ENCODE measurements around the gene OSBPL6. TPM values are rescaled to one million over a fixed set of nuclear protein-coding genes. Genes with fewer than 3 reads are reported as not detected.
A peak's percentile ranks its signal among the peaks of the same experiment; 100 is the strongest.

Gene OSBPL6
- total RNA-seq, 6 experiments from 2014 or later: 2.4 to 4.1 (median 3.1) TPM

GRCh38 chr2:178291703-178292102 is 97.4 kb downstream of the OSBPL6 start:
- H3K9me3 ChIP-seq: no peaks in the 10 kb centered on the region
- H3K4me3 ChIP-seq: no peak overlapping the region
- H3K36me3 ChIP-seq: no peaks in the 10 kb centered on the region
- peaks cover 0 to 15% (median 0%) of the 10 kb centered on the region in 4 donors for H3K4me1 ChIP-seq
- intact Hi-C loops (cut with DNase I): no loop called here
- H3K27ac ChIP-seq: no peak overlapping the region
- no peaks in the 10 kb centered on the region for H3K27me3 ChIP-seq
- DNase-seq: no peak
- no peak for ATAC-seq
- TF ChIP-seq, protein P1, sequence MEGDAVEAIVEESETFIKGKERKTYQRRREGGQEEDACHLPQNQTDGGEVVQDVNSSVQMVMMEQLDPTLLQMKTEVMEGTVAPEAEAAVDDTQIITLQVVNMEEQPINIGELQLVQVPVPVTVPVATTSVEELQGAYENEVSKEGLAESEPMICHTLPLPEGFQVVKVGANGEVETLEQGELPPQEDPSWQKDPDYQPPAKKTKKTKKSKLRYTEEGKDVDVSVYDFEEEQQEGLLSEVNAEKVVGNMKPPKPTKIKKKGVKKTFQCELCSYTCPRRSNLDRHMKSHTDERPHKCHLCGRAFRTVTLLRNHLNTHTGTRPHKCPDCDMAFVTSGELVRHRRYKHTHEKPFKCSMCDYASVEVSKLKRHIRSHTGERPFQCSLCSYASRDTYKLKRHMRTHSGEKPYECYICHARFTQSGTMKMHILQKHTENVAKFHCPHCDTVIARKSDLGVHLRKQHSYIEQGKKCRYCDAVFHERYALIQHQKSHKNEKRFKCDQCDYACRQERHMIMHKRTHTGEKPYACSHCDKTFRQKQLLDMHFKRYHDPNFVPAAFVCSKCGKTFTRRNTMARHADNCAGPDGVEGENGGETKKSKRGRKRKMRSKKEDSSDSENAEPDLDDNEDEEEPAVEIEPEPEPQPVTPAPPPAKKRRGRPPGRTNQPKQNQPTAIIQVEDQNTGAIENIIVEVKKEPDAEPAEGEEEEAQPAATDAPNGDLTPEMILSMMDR (IDR thresholded peaks at IDR 0.05): no peak
- TF ChIP-seq POLR2A (IDR thresholded peaks at IDR 0.05): no peak

DNA sequence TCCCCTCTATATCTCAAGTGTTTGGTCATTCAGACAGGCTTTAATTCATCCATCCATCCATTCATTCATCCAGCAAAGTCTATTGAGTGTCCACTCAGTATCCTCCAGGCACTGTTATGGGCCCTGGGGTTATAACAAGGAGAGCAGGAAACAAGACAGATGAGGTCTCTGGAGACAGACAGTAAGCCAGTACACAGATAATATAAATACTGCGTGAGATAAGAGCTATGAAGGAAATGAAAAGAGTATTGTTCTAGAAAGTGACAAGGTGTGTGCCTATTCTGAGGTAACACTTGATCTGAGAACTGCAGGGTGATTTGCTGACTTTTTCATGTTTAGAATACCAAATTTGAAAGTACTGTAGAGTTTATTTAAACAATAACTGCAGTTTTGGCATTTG is 98.3 kb downstream of the OSBPL6 start:
- ATAC-seq (no peak), DNase-seq (no peak)
- no peak for TF ChIP-seq POLR2A (IDR thresholded peaks at IDR 0.05)
- TF ChIP-seq, protein P1 (IDR thresholded peaks at IDR 0.05): no peak
- no peaks in the 10 kb centered on the region for H3K36me3 ChIP-seq
- H3K4me3 ChIP-seq: no peak overlapping the region
- peaks cover 0 to 23% (median 0%) of the 10 kb centered on the region in 4 donors for H3K4me1 ChIP-seq
- WGBS (ENCODE audit: insufficient coverage, low coverage, low lambda C conversion rate, missing lambda C conversion rate): 52% methylated on average over 1 of the region's 1 CpG
- no peak overlapping the region for H3K27ac ChIP-seq
- no peaks in the 10 kb centered on the region for H3K9me3 ChIP-seq
- intact Hi-C loops (cut with DNase I): no loop called here
- H3K27me3 ChIP-seq: no peaks in the 10 kb centered on the region

GRCh38 chr2:178295115-178295514 is 100.8 kb downstream of the OSBPL6 start:
- peak; percentile 73 to 87 (median 83) for ATAC-seq
- Histone ChIP-seq H3K4me1 (peaks cover 0 to 23% (median 0%) of the 10 kb centered on the region in 4 donors), H3K4me3 (no peak overlapping the region), H3K36me3 (no peaks in the 10 kb centered on the region), H3K9me3 (no peaks in the 10 kb centered on the region), H3K27me3 (no peaks in the 10 kb centered on the region), H3K27ac (no peak overlapping the region)
- no peak for DNase-seq
- intact Hi-C loops (cut with DNase I): no loop called here
- WGBS (ENCODE audit: insufficient coverage, low coverage, low lambda C conversion rate, missing lambda C conversion rate): 45% methylated on average over 4 of the region's 4 CpGs
- TF ChIP-seq, protein P1 (IDR thresholded peaks at IDR 0.05): no peak
- TF ChIP-seq POLR2A (IDR thresholded peaks at IDR 0.05): no peak

DNA sequence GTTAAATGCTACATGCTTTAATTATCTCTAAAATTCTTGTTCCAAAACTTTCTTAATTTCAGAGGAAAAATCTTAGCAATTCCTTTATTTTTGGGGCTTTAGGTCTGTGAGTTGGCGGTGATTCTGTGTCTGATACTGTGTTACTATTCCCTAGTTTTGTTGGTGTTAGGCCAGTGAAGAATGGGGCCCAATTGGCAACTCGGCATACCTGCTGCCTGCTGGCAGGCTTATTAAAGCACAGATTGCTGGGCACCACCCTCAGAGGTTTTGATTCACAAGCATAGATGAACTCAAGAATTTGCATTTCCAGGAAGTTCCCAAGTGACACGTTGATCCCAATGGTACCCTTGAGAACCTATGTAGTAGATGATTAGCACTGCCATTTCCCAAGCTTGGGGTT is 101.6 kb downstream of the OSBPL6 start:
- no peaks in the 10 kb centered on the region for H3K27me3 ChIP-seq
- intact Hi-C loops (cut with DNase I): no loop called here
- peaks cover 0 to 23% (median 0%) of the 10 kb centered on the region in 4 donors for H3K4me1 ChIP-seq
- H3K9me3 ChIP-seq: no peaks in the 10 kb centered on the region
- no peaks in the 10 kb centered on the region for H3K36me3 ChIP-seq
- TF ChIP-seq, protein P1 (IDR thresholded peaks at IDR 0.05): no peak
- no peak for TF ChIP-seq POLR2A (IDR thresholded peaks at IDR 0.05)
- no peak overlapping the region for H3K4me3 ChIP-seq
- WGBS (ENCODE audit: insufficient coverage, low coverage, low lambda C conversion rate, missing lambda C conversion rate): 90% methylated on average over 3 of the region's 3 CpGs
- DNase-seq (no peak), ATAC-seq (no peak)
- H3K27ac ChIP-seq: no peak overlapping the region

All from right lobe of liver (tissue), 6 donors.